ENCODE results near the gene TFDP1. TPM values are rescaled to one million over a fixed set of nuclear protein-coding genes. Genes with fewer than 3 reads are reported as not detected.
A peak's percentile ranks its signal among the peaks of the same experiment; 100 is the strongest.

Gene TFDP1
- total RNA-seq, 1 donor from 2014 or later: 36.1 TPM

GRCh38 chr13:113666951-113667701 lies 82.6 kb downstream of the TFDP1 start, which contains the start of gene GRK1:
Gene GRK1 (plus strand): TSS chr13:113667219. CDS start chr13:113667387, 168 bp downstream.
- intact Hi-C loops (cut with DNase I): no loop called here
- ATAC-seq (no peak), DNase-seq (ENCODE audit: low spot score) (peak; percentile 54)

GRCh38 chr13:113667771-113668490 lies 83.4 kb downstream of the TFDP1 start:
- DNase-seq (ENCODE audit: low spot score) (peak; percentile 52), ATAC-seq (no peak)
- intact Hi-C loops (cut with DNase I): no loop called here

- DNase-seq (ENCODE audit: low spot score) (peak; percentile 36), ATAC-seq (no peak)
- intact Hi-C loops (cut with DNase I): no loop called here
Observed at GRCh38 chr13:113668491-113668971, 84.0 kb downstream of the TFDP1 start.

GRCh38 chr13:113669231-113669754 lies 84.7 kb downstream of the TFDP1 start:
- intact Hi-C loops (cut with DNase I): no loop called here
- DNase-seq (ENCODE audit: low spot score) (peak; percentile 50), ATAC-seq (no peak)

- DNase-seq (ENCODE audit: low spot score) (peak; percentile 48), ATAC-seq (no peak)
- intact Hi-C loops (cut with DNase I): no loop called here
Observed at GRCh38 chr13:113669755-113670341, 85.3 kb downstream of the TFDP1 start.

- ATAC-seq (no peak), DNase-seq (ENCODE audit: low spot score) (peak; percentile 25)
- intact Hi-C loops (cut with DNase I): no loop called here
Observed at GRCh38 chr13:113670541-113670940, 86.0 kb downstream of the TFDP1 start.

GRCh38 chr13:113671066-113672001 lies 86.8 kb downstream of the TFDP1 start:
- intact Hi-C loops (cut with DNase I): no loop called here
- peak; percentile 54 for DNase-seq (ENCODE audit: low spot score)
- no peak for ATAC-seq

- no peak for DNase-seq (ENCODE audit: low spot score)
- intact Hi-C loops (cut with DNase I): no loop called here
- ATAC-seq: peak; percentile 20
Observed at GRCh38 chr13:113672002-113672651, 87.6 kb downstream of the TFDP1 start.

Other genes starting within 250 kb of the TFDP1 start
- gene GRTP1, start 220.6 kb upstream of the TFDP1 start, total RNA-seq: 6.3 TPM
- gene ADPRHL1, start 131.3 kb upstream of the TFDP1 start, total RNA-seq: 14.5 TPM
- 28.3 TPM for gene DCUN1D2, start 94.0 kb upstream of the TFDP1 start, total RNA-seq
- not detected for gene ATP4B, start 73.4 kb downstream of the TFDP1 start, total RNA-seq
- gene GRK1, start 82.5 kb downstream of the TFDP1 start, total RNA-seq: 0.09 TPM
- 34.8 TPM for gene TMEM255B, start 174.5 kb downstream of the TFDP1 start, total RNA-seq